Skin of body (tissue), 2 donors: Measurements from ENCODE around the gene SQSTM1. TPM values are rescaled to one million over a fixed set of nuclear protein-coding genes. Genes with fewer than 3 reads are reported as not detected.

Experiments
- DNase-seq: peaks from one replicate; lab custom pipeline; 2025; lab: John Stamatoyannopoulos, UW
- total RNA-seq: library from RNA; depleted of rRNA; stranded (reverse); fragments of >200 nt; gene quantifications from one replicate; pipeline ENCODE4 v1.2.3, GENCODE V29; 2014

Gene SQSTM1
- total RNA-seq, 1 donor from 2014 or later = 90.7 TPM

DNA sequence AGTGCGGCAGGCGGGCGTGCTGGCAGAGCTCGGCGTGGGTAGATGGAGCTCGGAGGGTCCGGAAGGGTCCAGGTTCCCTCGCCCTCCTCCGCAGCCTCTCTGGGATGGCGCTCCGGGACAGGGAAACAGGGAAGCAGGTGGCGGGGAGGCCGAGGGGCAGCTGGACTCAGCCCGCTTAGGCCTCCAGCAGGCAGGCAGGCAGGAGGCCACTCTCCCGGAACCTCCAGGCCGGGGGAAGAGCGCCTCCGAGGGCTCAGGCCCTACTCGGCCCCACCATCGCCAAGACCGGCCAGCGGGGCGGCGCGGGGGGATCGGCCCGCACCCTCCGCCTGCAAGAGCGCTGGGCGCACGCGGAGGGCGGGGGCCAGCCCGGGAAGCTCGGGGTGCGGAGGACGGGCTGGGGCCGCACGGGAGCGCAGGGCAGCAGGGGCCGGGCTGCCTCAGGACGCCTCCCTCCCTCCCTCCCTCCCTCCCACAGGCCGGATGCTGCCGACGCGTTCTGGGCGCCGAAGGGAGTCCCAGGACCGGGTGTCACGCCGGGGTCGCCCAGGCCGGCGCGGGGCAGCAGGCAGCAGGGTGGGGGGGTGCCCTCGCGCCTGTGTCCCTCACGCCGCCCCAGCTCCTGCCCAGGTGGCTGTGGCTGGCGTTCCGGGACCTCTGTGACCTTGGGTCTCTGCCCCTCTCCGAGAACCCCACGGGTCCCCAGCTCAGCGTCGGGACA, 15.0 kb upstream of the SQSTM1 start:
- DNase-seq = no peak

GRCh38 chr5:179806250-179807048, 14.3 kb upstream of the SQSTM1 start, which contains the start of gene MGAT4B:
Gene MGAT4B (minus strand): TSS chr5:179806866. CDS start chr5:179806583, 283 bp downstream.
- peak; percentile 50 for DNase-seq

DNA sequence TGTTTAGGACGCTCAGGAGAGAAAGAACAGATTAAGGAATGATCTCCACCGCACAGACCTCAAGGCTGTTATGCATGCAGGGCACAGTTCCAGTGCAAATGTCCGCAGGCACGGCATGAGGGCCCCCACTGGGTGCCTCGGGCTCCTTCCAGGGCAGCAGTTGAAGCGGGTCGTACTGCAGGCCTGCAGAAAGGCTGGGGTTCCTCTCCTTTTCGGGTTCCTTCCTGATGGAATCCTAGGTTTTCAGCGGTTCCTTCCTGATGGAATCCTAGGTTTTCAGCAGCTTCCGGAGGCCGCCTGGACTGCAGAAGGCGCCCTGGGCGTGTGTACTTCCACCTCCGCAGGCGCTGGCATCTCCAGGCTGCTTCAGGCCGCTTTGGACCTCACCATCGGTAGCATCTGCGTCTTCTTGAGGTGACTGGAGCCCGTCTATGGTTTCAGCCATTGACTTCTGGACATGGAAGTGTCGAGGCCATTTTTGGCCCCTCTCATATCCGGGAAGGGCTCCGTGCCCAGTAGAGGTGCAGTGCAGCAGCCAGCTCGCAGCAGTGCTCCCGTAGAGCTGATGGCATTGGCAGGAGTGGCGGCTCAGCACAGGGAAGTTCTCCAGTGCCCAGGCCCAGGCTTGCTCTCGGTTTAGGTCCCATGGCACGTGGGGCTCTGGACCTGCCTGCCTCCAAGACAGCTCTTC, 8.4 kb upstream of the SQSTM1 start:
- no peak for DNase-seq

DNA sequence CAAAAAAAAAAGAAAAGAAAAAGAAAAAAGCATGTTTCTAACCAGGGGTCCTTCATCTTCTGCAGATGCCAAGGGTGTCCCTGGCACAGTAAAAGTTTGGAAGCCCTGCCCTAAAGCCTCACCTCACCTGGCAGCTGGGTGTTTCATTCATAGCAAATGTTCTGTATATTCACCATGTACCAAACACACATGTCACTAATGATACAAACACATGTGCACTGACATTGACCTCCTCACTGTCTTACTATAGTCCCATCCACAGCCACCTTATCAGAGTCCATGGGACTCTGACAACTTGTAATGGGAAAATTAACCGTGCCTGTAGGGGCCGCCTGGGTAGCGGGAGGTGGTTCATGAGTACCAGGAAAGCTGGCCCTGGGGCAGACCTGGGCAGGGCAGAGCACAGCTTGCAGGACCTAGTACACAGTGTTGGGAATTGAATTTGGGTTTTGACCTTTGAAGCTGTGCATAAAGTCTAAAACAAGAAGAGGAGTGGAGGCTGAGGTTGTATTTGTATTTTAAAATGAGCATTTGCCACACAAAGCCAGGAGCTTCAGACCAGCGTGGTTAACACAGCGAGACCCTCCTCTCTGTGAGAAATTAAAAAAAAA, 7.6 kb upstream of the SQSTM1 start:
- no peak for DNase-seq

DNA sequence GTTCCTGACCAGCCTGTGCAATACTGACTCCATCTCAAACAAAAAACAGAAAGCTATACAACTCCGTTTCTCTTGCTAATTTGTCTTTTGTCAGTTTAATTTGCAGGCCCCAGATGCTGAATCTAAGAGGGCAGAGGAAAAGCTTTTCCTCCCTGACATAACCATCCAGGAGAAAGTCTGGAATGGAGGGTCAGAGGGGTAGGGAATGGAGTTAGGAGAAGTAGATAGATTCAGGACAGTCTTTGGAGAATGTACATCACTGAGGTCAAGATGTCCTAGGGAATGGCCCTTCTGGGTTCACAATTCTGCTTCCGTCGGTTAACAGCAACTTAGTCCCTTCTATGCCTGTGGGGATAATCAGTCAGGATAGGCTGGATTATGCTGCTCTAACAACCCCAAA, 6.6 kb upstream of the SQSTM1 start:
- DNase-seq = no peak

GRCh38 chr5:179815491-179816249, 5.0 kb upstream of the SQSTM1 start:
- no peak for DNase-seq

DNA sequence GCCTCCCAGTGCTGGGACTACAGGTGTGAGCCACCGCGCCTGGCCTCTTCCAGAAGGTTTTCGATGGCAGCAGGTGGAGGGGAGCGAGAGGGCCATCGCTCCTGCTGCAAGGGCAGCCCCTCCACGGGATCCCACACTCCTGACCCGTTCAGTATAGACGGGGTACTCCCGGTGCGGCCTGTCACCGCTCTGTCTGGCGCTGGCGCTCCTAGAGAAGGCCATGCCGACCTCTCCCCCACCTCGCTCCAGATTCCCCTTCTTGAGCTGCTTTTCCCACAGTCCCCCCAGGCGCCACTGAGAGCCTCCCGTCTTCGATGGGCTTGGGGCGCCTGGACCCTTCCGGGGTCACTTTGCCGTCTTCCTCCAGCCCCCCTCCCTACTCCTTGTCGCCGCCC, 4.3 kb upstream of the SQSTM1 start:
- no peak for DNase-seq

DNA sequence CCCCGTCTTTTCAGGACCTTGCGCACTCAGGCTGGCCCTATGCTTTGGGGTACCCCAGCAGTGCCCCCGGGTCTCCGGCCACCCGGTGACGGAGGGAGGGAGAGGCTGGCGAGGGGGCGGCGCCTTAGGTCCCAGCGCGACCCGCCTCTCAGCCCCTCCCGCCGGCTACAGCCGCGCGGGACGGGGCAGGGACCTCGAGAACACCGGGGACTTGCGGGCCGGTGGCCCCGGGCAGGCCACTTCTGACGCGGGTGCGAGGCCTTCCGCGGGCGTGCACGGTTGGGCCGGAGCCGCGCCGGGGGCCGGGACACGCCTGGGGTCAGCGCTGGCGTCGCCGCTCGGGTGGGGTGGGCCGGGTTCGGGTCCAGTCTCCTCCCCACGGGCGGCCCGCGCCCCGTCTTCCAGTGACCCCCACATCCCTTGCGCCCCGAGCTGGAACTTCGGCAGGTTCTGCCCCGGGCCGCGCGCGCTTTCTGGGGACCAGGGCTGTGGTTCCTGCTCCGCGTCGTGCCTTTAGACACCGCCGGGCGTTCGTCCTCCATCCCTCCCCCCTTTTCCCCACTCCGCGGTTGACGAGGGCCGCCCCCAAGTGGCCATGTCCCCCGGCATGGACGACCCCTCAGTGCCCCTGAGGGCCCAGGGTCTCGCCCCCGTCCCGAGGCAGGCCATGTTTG, 3.8 kb upstream of the SQSTM1 start:
- no peak for DNase-seq

GRCh38 chr5:179817470-179817840, 3.2 kb upstream of the SQSTM1 start:
- DNase-seq = no peak

DNA sequence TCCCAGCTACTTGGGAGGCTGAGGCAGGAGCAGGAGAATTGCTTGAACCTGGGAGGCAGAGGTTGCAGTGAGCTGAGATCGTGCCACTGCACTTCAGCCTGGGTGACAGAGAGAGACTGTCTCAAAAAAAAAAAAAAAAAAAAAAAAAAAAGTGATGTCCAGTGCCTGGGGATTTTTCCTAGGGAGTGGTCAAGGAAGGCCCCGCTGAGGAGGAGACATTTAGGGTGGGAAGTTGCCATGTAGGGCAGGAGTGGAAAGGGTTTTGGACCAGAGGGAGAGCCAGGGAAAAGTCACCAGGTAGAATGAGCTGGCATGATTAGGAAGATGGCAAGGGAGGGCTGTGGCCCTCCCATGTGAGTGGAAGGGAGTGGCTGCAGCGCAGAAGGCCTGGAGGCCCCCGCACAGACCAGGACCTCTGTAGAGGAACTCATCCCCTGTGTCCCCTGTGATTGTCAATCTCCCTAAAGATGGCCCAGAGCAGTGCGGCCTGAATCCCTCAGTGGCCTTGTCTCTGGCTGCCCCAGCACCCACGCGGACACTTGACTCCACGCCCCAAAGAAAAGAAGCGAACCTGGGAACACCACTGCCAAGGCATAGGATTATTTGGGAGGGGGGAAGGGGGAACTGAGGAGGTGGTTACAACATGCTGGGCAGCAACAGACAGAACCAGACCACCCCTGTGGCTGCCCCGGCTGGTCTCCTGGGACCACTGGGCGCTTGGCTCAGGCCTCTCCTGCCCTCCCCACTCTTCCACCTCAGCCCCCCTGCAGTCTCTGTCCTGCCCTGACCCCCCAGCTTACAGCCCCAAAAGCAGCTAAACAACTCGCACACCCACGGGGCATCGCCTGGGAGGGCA, 2.6 kb upstream of the SQSTM1 start:
- DNase-seq = no peak

DNA sequence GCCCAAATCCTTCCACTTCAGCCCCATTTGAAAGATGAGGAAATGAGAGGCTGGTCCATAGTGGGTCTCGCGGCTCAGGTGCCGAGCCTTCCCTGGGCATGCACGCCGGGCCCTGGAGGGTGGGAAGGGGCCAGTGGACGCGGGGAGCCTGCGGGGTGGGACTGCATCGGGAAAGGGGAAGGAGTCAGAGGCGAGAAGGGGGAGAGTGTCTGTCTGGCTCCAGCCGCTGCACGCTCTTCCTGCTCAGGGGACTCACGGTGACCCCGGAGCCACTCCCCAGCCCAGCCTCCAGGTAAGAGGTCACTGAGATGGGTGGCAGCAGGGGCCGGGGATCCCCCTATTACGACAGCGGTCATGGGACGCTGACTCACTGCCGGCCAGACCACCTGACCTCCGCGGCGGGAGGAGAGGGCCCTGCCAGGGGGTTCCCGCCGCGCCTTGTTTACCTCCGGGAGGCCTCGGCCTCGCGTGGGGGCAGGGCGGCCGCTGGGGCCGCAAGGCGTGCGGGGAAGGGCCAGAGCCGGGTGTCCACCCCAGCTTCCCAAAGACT, 1.9 kb upstream of the SQSTM1 start:
- peak; percentile 47 for DNase-seq

DNA sequence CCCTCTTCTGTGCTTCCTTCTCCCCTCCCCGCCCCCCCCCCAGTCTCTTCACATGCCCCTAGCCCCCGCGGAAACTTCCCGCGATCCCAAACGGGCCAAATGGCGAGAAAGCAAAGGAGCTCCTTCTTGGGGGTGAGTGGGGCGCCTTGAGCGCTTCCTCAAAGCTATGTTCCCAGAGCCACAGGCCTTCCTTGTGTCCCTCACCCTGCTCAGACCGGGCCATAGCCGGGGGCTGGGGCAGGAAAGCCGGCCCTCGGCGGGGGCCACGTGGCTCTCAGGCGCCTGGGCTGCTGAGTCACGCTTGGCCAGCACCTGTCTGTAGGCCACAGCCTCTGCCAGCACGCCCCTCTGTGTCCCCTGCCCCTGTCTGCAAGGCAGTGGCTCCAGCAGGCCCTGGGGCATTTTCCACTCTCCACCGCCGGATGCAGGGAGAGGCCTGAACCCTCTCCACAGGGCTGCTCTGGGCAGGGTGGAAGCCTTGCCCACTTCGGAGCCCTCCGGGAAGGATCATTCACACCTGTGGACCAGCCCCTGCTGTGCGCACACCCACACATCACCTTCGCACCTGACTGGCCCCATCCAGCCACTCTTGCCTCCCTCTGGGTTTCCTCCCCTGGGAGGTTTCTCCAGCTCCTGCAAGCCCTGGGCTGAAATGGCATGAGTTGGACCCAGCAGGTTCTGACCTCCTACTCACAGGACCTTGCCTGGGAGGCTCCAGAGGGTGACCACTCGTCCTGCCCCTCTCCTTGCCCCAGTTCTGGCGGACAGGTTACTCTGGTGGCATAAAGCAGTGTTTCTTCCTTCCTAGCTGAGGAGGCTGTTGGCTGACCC, 1.2 kb upstream of the SQSTM1 start:
- no peak for DNase-seq

GRCh38 chr5:179820127-179820482, 600 bp upstream of the SQSTM1 start:
- no peak for DNase-seq

- DNase-seq = peak; percentile 85
These were observed 773 bp downstream of the SQSTM1 start for GRCh38 chr5:179821298-179822058.

DNA sequence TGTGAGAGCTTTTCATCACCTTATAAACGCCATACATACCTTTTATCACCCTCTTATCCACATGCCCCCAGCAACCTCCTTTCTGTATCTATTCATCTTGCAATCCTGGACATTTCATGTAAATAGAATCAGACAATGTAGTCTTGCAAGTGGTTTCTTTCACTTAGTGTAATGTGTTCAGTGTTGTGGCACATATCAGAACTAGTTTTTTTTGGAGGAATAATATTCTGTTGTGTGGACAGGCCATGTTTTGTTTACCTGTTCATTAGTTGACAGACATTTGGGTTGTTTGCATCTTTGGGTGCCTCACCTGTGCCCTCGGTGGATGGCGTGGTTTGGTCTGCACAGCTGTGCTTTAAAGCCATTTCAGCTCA, 1.3 kb downstream of the SQSTM1 start:
- DNase-seq = no peak

DNA sequence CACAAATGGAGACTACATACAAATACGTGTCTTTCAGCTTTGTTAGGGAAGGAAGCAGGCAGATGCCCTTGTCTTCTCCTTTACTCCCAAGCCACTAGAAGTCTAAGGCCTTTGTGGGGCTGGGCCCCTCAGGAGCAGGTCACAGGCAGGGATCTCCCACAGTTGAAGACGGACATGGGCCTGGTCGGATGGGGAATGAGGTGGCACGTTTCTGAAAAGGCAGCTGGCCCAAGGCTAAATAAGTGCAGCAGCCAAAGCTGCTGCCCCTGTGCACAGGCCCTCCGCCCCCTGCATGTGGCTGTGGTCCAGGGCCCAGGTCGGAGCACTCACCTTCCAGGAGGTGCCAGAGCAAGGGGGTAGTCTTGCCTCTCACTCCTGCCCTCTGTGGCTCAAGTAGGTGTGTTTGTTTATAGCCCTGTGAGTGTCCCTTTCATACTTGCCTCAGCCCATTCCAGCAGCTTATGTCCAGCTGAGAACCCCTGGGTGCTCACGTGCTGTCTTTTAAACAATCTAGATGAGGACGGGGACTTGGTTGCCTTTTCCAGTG, 1.8 kb downstream of the SQSTM1 start:
- DNase-seq = no peak

GRCh38 chr5:179823937-179824744, 3.4 kb downstream of the SQSTM1 start:
- DNase-seq = no peak
